ENCODE results near the gene SLC38A5.

DNA sequence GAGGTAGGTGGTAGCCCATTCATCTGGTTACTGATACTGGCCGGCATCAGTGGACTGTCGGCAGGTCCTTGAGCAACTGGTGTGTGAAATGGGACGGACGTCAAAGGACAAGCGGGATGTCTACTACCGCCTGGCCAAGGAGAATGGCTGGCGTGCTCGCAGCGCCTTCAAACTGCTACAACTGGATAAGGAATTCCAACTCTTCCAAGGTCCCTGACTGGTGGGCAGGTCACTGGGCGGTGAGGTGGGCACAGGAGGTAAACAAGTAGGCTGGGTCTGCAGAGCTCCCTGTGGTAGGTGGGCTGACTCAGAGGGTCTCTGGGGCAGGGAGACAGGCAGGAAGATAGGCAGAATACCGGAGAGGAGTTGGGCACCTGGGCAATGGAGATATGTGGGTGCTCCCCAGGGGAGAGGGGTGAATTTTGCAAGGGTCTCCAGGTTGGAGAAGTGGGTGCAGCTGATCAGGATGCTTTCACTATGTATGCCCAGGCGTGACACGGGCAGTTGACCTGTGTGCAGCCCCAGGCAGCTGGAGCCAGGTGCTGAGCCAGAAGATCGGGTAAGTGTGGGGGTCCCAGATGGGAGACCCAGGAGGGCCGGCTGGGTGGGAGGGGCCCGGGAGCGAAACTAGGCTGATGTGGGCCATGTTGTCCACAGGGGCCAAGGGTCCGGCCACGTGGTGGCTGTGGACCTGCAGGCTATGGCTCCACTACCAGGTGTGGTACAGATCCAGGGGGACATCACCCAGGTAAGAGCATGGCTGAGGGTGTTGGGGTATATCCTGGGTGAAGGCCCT, 8.1 kb upstream of the SLC38A5 start:
- TF ChIP-seq EZH2 (IDR thresholded peaks at IDR 0.05; ENCODE audit: borderline replicate concordance, low read length) (no peak), CTCF (IDR thresholded peaks at IDR 0.05; ENCODE audit: low read length) (no peak)
